ENCODE data around the gene FNIP2. TPM values are rescaled to one million over a fixed set of nuclear protein-coding genes. Genes with fewer than 3 reads are reported as not detected.

FNIP2 gene
- total and polyA plus RNA-seq, 9 of the 15 experiments (the other 6 are each of a cell fraction or from before 2014, with no cell fraction given), result 1.7 to 15.5 (median 8.3) TPM

DNA sequence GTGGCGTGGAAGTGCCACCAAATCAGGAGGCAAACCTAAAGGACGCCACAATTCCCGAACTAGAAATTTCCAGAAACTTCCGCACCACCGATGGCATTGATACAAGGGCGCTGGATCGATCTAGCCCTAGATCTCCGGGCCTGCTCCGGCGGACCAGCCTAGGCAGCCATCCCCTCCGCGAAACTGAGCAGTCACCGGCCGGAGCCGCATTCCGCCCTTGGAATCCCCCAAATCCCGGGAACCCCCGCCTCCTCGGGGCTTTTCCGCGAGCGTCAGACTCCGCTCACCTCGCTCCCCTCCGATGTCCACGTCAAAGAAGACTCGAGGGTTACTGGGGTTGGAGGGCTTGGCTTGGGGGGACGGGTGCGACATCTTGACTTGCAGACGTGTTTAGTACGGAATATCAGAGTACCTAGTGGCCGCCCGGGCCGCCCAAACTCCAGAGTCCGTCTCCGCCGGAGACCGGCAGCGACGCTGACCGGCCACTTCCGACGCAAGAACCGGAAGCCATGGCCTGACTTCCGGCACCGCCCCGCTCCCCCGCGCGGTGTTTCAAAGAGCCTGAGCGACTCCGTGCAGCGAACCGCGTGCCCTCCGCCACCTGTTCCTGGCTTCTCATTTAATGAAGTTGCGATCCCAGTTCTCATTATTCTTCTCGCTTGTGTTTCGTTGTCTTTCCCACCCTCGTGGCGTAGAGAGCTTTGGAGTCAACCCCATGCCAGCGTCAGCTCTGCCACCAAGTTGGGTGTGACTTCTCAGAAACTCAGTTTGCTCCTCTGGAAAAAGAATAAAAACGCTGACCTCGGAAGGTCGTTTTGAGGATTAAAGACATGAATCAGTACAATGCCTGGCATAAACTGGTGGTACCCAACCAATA is 45.7 kb upstream of the FNIP2 start, which contains the start of gene PPID (continued):
- TF ChIP-seq ZNF12 (CRISPR knock-in tag; IDR thresholded peaks at IDR 0.05) (no peak; the same call in 1 of the 2 replicates), MAZ (CRISPR knock-in tag; conservative IDR thresholded peaks at IDR 0.05 in 1 of 2, IDR thresholded peaks at IDR 0.05 in 1 of 2) (no peak; a peak in 1 of 4 replicates), ZNF699 (CRISPR knock-in tag; IDR thresholded peaks at IDR 0.05; ENCODE audit: insufficient replicate concordance) (no peak), ZNF140 (CRISPR knock-in tag; IDR thresholded peaks at IDR 0.05) (no peak), ZNF282 (CRISPR knock-in tag; IDR thresholded peaks at IDR 0.05) (no peak), ZNF830 (CRISPR knock-in tag; IDR thresholded peaks at IDR 0.05) (no peak), ZNF316 (IDR thresholded peaks at IDR 0.05) (0 out of 2 replicates have a peak, but pooled peaks have one; percentile 12), TEAD2 (tag; IDR thresholded peaks at IDR 0.05) (no peak), ZNF717 (CRISPR knock-in tag; IDR thresholded peaks at IDR 0.05) (no peak), FOXM1 (IDR thresholded peaks at IDR 0.05; ENCODE audit: low read depth) (peak; percentile 11; the same call in 1 of the 2 replicates), FOXM1 (CRISPR knock-in tag; IDR thresholded peaks at IDR 0.05; ENCODE audit: low read depth) (peak; percentile 57; the same call in 1 of the 2 replicates), MIER1 (IDR thresholded peaks at IDR 0.05; ENCODE audit: low read depth) (no peak), MYC (IDR thresholded peaks at IDR 0.05; ENCODE audit: low read depth, low read length) (peak; percentile 97), MYC (CRISPR knock-in tag; IDR thresholded peaks at IDR 0.05; ENCODE audit: borderline replicate concordance, low read depth) (no peak), BACH1 (tag; IDR thresholded peaks at IDR 0.05) (no peak), BMI1 (IDR thresholded peaks at IDR 0.05; ENCODE audit: low read length) (no peak), ZNF253 (CRISPR knock-in tag; conservative IDR thresholded peaks at IDR 0.05) (no peak)
- TF ChIP-seq, protein P1, sequence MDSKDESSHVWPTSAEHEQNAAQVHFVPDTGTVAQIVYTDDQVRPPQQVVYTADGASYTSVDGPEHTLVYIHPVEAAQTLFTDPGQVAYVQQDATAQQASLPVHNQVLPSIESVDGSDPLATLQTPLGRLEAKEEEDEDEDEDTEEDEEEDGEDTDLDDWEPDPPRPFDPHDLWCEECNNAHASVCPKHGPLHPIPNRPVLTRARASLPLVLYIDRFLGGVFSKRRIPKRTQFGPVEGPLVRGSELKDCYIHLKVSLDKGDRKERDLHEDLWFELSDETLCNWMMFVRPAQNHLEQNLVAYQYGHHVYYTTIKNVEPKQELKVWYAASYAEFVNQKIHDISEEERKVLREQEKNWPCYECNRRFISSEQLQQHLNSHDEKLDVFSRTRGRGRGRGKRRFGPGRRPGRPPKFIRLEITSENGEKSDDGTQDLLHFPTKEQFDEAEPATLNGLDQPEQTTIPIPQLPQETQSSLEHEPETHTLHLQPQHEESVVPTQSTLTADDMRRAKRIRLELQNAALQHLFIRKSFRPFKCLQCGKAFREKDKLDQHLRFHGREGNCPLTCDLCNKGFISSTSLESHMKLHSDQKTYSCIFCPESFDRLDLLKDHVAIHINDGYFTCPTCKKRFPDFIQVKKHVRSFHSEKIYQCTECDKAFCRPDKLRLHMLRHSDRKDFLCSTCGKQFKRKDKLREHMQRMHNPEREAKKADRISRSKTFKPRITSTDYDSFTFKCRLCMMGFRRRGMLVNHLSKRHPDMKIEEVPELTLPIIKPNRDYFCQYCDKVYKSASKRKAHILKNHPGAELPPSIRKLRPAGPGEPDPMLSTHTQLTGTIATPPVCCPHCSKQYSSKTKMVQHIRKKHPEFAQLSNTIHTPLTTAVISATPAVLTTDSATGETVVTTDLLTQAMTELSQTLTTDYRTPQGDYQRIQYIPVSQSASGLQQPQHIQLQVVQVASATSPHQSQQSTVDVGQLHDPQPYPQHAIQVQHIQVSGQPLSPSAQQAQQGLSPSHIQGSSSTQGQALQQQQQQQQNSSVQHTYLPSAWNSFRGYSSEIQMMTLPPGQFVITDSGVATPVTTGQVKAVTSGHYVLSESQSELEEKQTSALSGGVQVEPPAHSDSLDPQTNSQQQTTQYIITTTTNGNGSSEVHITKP (IDR thresholded peaks at IDR 0.05; ENCODE audit: partially characterized antibody), result no peak
- TF ChIP-seq, protein P2, sequence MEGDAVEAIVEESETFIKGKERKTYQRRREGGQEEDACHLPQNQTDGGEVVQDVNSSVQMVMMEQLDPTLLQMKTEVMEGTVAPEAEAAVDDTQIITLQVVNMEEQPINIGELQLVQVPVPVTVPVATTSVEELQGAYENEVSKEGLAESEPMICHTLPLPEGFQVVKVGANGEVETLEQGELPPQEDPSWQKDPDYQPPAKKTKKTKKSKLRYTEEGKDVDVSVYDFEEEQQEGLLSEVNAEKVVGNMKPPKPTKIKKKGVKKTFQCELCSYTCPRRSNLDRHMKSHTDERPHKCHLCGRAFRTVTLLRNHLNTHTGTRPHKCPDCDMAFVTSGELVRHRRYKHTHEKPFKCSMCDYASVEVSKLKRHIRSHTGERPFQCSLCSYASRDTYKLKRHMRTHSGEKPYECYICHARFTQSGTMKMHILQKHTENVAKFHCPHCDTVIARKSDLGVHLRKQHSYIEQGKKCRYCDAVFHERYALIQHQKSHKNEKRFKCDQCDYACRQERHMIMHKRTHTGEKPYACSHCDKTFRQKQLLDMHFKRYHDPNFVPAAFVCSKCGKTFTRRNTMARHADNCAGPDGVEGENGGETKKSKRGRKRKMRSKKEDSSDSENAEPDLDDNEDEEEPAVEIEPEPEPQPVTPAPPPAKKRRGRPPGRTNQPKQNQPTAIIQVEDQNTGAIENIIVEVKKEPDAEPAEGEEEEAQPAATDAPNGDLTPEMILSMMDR (IDR thresholded peaks at IDR 0.05 in 2 of 3, conservative IDR thresholded peaks at IDR 0.05 in 1 of 3; ENCODE audit: insufficient read depth in 2 of 3, low read depth in 1 of 3, low read length in 3 of 3), result 0 out of 6 replicates have a peak, but pooled peaks of 2 of the 3 experiments have one; percentile 5 to 7
- TF ChIP-seq, protein P3, sequence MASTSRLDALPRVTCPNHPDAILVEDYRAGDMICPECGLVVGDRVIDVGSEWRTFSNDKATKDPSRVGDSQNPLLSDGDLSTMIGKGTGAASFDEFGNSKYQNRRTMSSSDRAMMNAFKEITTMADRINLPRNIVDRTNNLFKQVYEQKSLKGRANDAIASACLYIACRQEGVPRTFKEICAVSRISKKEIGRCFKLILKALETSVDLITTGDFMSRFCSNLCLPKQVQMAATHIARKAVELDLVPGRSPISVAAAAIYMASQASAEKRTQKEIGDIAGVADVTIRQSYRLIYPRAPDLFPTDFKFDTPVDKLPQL (IDR thresholded peaks at IDR 0.05; ENCODE audit: extremely low read depth, insufficient read length), result no peak

Measured in K562 (cell line).